Neural cell (in vitro differentiated cells): ENCODE data around the gene RPP14. TPM values are rescaled to one million over a fixed set of nuclear protein-coding genes. Genes with fewer than 3 reads are reported as not detected.

Experiments
- H2AFZ ChIP-seq: fragments of 200-600, 300-800 bp; sonication (generic), shearing (Covaris generic); 2 replicates; pipeline ENCODE4 v1.6.0; 2014; ENCODE audit warnings: low read depth, mild to moderate bottlenecking, antibody characterized with exemption, low read length, moderate library complexity
- H3F3A ChIP-seq: fragments of 200-600 bp; shearing (Covaris generic); 2 replicates; pipeline ENCODE4 v1.6.1; 2016; ENCODE audit warnings: mild to moderate bottlenecking, moderate library complexity, mixed read lengths, antibody characterized with exemption, low read length; ENCODE audit not compliant: insufficient read depth, poor library complexity, severe bottlenecking
- H3K27ac ChIP-seq: fragments of 200-600, 300-800 bp; sonication (generic), shearing (Covaris generic); 2 replicates; pipeline ENCODE4 v1.5.1; 2014; ENCODE audit warnings: mild to moderate bottlenecking, low read length, moderate library complexity
- H3K27me3 ChIP-seq: fragments of 300-800, 200-600 bp; sonication (generic), shearing (Covaris generic); 2 replicates; pipeline ENCODE4 v1.6.0; 2014; ENCODE audit warnings: mild to moderate bottlenecking, low read depth, low read length, moderate library complexity; ENCODE audit not compliant: insufficient read depth
- H3K36me3 ChIP-seq: fragments of 300-800, 200-600 bp; sonication (generic), shearing (Covaris generic); 2 replicates; pipeline ENCODE4 v1.5.1; 2014; ENCODE audit warnings: mild to moderate bottlenecking, antibody characterized with exemption, low read length, moderate library complexity; ENCODE audit not compliant: insufficient read depth
- H3K4me2 ChIP-seq: fragments of 300-800, 200-600 bp; sonication (generic), shearing (Covaris generic); 2 replicates; pipeline ENCODE4 v1.6.0; 2014; ENCODE audit warnings: mild to moderate bottlenecking, low read length
- H3K4me3 ChIP-seq: fragments of 300-800, 200-600 bp; sonication (generic), shearing (Covaris generic); 2 replicates; pipeline ENCODE4 v1.5.1; 2014; ENCODE audit warnings: mild to moderate bottlenecking, low read length, moderate library complexity
- H3K79me2 ChIP-seq: fragments of 200-600 bp; shearing (Covaris generic); replicated peaks from 2 replicates; pipeline ENCODE4 v1.6.0; 2014; ENCODE audit warnings: mild to moderate bottlenecking, low read length, moderate library complexity; ENCODE audit not compliant: insufficient read depth
- H3K9ac ChIP-seq: fragments of 300-800, 200-600 bp; sonication (generic), shearing (Covaris generic); 2 replicates; pipeline ENCODE4 v1.6.1; 2016; ENCODE audit warnings: mild to moderate bottlenecking, low read length, mixed read lengths
- H3K9me2 ChIP-seq: fragments of 200-600 bp; shearing (Covaris generic); 2 replicates; pipeline ENCODE4 v1.6.1; 2016; ENCODE audit warnings: mild to moderate bottlenecking, low read length, mixed read lengths; ENCODE audit not compliant: insufficient read depth
- H3K9me3 ChIP-seq: fragments of 200-600, 300-800 bp; sonication (generic), shearing (Covaris generic); 2 replicates; pipeline ENCODE4 v1.6.1; 2016; ENCODE audit warnings: mild to moderate bottlenecking, mixed run types, low read length, moderate library complexity, mixed read lengths
- H4K20me1 ChIP-seq: fragments of 200-600 bp; shearing (Covaris generic); 2 replicates; pipeline ENCODE4 v1.6.1; 2016; ENCODE audit warnings: mild to moderate bottlenecking, mixed run types; ENCODE audit not compliant: insufficient read depth
- CTCF ChIP-seq: fragments of 450-650 bp; IDR thresholded peaks from 2 replicates; pipeline ENCODE4 v1.5.1; 2014; ENCODE audit warnings: antibody characterized with exemption, mild to moderate bottlenecking, moderate library complexity; ENCODE audit not compliant: poor library complexity, severe bottlenecking
- EP300 ChIP-seq: fragments of 450-650 bp; conservative IDR thresholded peaks from 2 replicates; pipeline ENCODE4 v1.6.1; 2014; ENCODE audit warnings: antibody characterized with exemption, mild to moderate bottlenecking, moderate library complexity; ENCODE audit not compliant: poor library complexity, severe bottlenecking
- EZH2 ChIP-seq: fragments of 200-600, 300-800 bp; shearing (Covaris generic), sonication (generic); IDR thresholded peaks from 2 replicates; pipeline ENCODE4 v1.6.1; 2014; ENCODE audit warnings: antibody characterized with exemption, low read length, borderline replicate concordance, mild to moderate bottlenecking; ENCODE audit not compliant: insufficient read depth, poor library complexity, severe bottlenecking
- MXI1 ChIP-seq: fragments of 450-650 bp; conservative IDR thresholded peaks from 2 replicates; pipeline ENCODE4 v1.6.1; 2014; ENCODE audit warnings: antibody characterized with exemption, mild to moderate bottlenecking; ENCODE audit not compliant: poor library complexity, severe bottlenecking
- POLR2AphosphoS5 ChIP-seq: IDR thresholded peaks from 2 replicates; pipeline ENCODE4 v1.6.1; 2012
- RAD21 ChIP-seq: fragments of 450-650 bp; conservative IDR thresholded peaks from 2 replicates; pipeline ENCODE4 v1.6.1; 2014; ENCODE audit warnings: antibody characterized with exemption, mild to moderate bottlenecking, moderate library complexity
- SMC3 ChIP-seq: fragments of 450-650 bp; conservative IDR thresholded peaks from 2 replicates; pipeline ENCODE4 v1.6.1; 2014; ENCODE audit warnings: antibody characterized with exemption, mild to moderate bottlenecking, moderate library complexity; ENCODE audit not compliant: poor library complexity
- TAF1 ChIP-seq: IDR thresholded peaks from 2 replicates; pipeline ENCODE4 v1.6.1; 2012; ENCODE audit warnings: low read depth
- polyA plus RNA-seq: library from polyadenylated mRNA; depleted of rRNA; stranded (reverse); fragments of >200 nt; gene quantifications from 2 replicates; pipeline ENCODE4 v1.2.3, GENCODE V29; 2014
- TF ChIP-seq, protein P1 (sequence below): IDR thresholded peaks from 2 replicates; pipeline ENCODE4 v1.6.1; 2012; ENCODE audit warnings: borderline replicate concordance

RPP14 gene
- polyA plus RNA-seq, 1 donor from 2014 or later, result 13.0 TPM

- no peaks in the 10 kb centered on the region for H3K9me3 ChIP-seq
- H3K4me3 ChIP-seq, result no peak overlapping the region
- H3K9ac ChIP-seq, result no peak overlapping the region
- TF ChIP-seq EZH2 (no peak), SMC3 (no peak), EP300 (no peak), CTCF (no peak)
- TF ChIP-seq, protein P1, sequence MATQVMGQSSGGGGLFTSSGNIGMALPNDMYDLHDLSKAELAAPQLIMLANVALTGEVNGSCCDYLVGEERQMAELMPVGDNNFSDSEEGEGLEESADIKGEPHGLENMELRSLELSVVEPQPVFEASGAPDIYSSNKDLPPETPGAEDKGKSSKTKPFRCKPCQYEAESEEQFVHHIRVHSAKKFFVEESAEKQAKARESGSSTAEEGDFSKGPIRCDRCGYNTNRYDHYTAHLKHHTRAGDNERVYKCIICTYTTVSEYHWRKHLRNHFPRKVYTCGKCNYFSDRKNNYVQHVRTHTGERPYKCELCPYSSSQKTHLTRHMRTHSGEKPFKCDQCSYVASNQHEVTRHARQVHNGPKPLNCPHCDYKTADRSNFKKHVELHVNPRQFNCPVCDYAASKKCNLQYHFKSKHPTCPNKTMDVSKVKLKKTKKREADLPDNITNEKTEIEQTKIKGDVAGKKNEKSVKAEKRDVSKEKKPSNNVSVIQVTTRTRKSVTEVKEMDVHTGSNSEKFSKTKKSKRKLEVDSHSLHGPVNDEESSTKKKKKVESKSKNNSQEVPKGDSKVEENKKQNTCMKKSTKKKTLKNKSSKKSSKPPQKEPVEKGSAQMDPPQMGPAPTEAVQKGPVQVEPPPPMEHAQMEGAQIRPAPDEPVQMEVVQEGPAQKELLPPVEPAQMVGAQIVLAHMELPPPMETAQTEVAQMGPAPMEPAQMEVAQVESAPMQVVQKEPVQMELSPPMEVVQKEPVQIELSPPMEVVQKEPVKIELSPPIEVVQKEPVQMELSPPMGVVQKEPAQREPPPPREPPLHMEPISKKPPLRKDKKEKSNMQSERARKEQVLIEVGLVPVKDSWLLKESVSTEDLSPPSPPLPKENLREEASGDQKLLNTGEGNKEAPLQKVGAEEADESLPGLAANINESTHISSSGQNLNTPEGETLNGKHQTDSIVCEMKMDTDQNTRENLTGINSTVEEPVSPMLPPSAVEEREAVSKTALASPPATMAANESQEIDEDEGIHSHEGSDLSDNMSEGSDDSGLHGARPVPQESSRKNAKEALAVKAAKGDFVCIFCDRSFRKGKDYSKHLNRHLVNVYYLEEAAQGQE, result no peak
- H4K20me1 ChIP-seq, result no peaks in the 10 kb centered on the region
- H3K4me2 ChIP-seq, result no peak overlapping the region
- H3F3A ChIP-seq, result no peaks in the 10 kb centered on the region
- no peak overlapping the region for H3K27ac ChIP-seq
- no peaks in the 10 kb centered on the region for H3K9me2 ChIP-seq
- H3K79me2 ChIP-seq, result no peaks in the 10 kb centered on the region
- H3K36me3 ChIP-seq, result no peaks in the 10 kb centered on the region
- H3K27me3 ChIP-seq, result no peaks in the 10 kb centered on the region
- H2AFZ ChIP-seq, result no peak overlapping the region
These were observed 53.6 kb downstream of the RPP14 start for GRCh38 chr3:58359621-58360020.

- no peaks in the 10 kb centered on the region for H3K36me3 ChIP-seq
- H3K9ac ChIP-seq, result no peak overlapping the region
- H3K27ac ChIP-seq, result no peak overlapping the region
- no peak overlapping the region for H2AFZ ChIP-seq
- H3K27me3 ChIP-seq, result no peaks in the 10 kb centered on the region
- no peaks in the 10 kb centered on the region for H3F3A ChIP-seq
- H3K9me3 ChIP-seq, result no peaks in the 10 kb centered on the region
- no peaks in the 10 kb centered on the region for H4K20me1 ChIP-seq
- H3K79me2 ChIP-seq, result no peaks in the 10 kb centered on the region
- no peak overlapping the region for H3K4me3 ChIP-seq
- no peaks in the 10 kb centered on the region for H3K9me2 ChIP-seq
- no peak overlapping the region for H3K4me2 ChIP-seq
- no peak for TF ChIP-seq RAD21
- no peak for TF ChIP-seq CTCF
- TF ChIP-seq SMC3, result no peak
- no peak for TF ChIP-seq TAF1
- TF ChIP-seq POLR2AphosphoS5, result no peak
- no peak for TF ChIP-seq MXI1
- no peak for TF ChIP-seq EZH2
- no peak for TF ChIP-seq EP300
- TF ChIP-seq, protein P1, result no peak
These were observed 55.8 kb downstream of the RPP14 start for GRCh38 chr3:58361866-58362265.
